NCI-H1930 (cell line): ENCODE results near the gene CNOT6.
"Not testable (repeated sequence)": the region's sequence is repeated elsewhere in the genome, so short reads cannot be mapped to it uniquely, and the experiment has no call there.

Experiments
- DNase-seq, 2 experiments: peaks; one replicate each; lab custom pipeline; 2025; lab: John Stamatoyannopoulos, UW

The CNOT6 gene

GRCh38 chr5:180470966-180471582 lies 23.1 kb upstream of the CNOT6 start:
- peak; percentile 5 to 30 for DNase-seq

- DNase-seq = no peak
Measured at GRCh38 chr5:180471866-180472265, 22.3 kb upstream of the CNOT6 start.

GRCh38 chr5:180472269-180472668 lies 21.9 kb upstream of the CNOT6 start:
- DNase-seq = no peak

GRCh38 chr5:180473386-180473785 lies 20.8 kb upstream of the CNOT6 start:
- not testable (repeated sequence) for DNase-seq

- DNase-seq = no peak
Measured at GRCh38 chr5:180474569-180474968, 19.6 kb upstream of the CNOT6 start.

- not testable (repeated sequence) for DNase-seq
Measured at GRCh38 chr5:180475969-180476524, 18.1 kb upstream of the CNOT6 start.

- no peak for DNase-seq
Measured at GRCh38 chr5:180484813-180485212, 9.4 kb upstream of the CNOT6 start.

- DNase-seq = no peak
Measured at GRCh38 chr5:180486636-180487149, 7.5 kb upstream of the CNOT6 start.

- no peak for DNase-seq
Measured at GRCh38 chr5:180487556-180487955, 6.6 kb upstream of the CNOT6 start.

- no peak for DNase-seq
Measured at GRCh38 chr5:180491496-180491895, 2.7 kb upstream of the CNOT6 start.

- no peak for DNase-seq
Measured at GRCh38 chr5:180492226-180492903, 1.8 kb upstream of the CNOT6 start.

GRCh38 chr5:180494510-180495181 lies 467 bp downstream of the CNOT6 start:
- no peak for DNase-seq

- DNase-seq = no peak
Measured at GRCh38 chr5:180495292-180495691, 1.1 kb downstream of the CNOT6 start.

GRCh38 chr5:180495991-180496741 lies 2.0 kb downstream of the CNOT6 start:
- DNase-seq = no peak

GRCh38 chr5:180496806-180497205 lies 2.6 kb downstream of the CNOT6 start:
- DNase-seq = not testable (repeated sequence)

- not testable (repeated sequence) for DNase-seq
Measured at GRCh38 chr5:180497865-180498264, 3.7 kb downstream of the CNOT6 start.

- no peak for DNase-seq
Measured at GRCh38 chr5:180498378-180498777, 4.2 kb downstream of the CNOT6 start.

GRCh38 chr5:180499684-180500083 lies 5.5 kb downstream of the CNOT6 start:
- DNase-seq = no peak

GRCh38 chr5:180500300-180500699 lies 6.1 kb downstream of the CNOT6 start:
- not testable (repeated sequence) for DNase-seq

GRCh38 chr5:180507661-180508060 lies 13.5 kb downstream of the CNOT6 start:
- no peak for DNase-seq

- no peak for DNase-seq
Measured at GRCh38 chr5:180515294-180515693, 21.1 kb downstream of the CNOT6 start.

GRCh38 chr5:180515974-180516373 lies 21.8 kb downstream of the CNOT6 start:
- not testable (repeated sequence) for DNase-seq
